K562 (cell line): ENCODE data around the gene FBRS. TPM values are rescaled to one million over a fixed set of nuclear protein-coding genes. Genes with fewer than 3 reads are reported as not detected.

ENCODE experiments used
- BCOR ChIP-seq: fragments of 450-650 bp; IDR thresholded peaks from 2 replicates; pipeline ENCODE4 v1.6.1; 2016
- CCAR2 ChIP-seq: fragments of 200-400 bp; formaldehyde crosslinking; IDR thresholded peaks from 2 replicates; pipeline ENCODE4 v1.6.1; 2017; ENCODE audit warnings: mild to moderate bottlenecking, low read depth, low read length
- CEBPB ChIP-seq: fragments of 450-650 bp; IDR thresholded peaks from 2 replicates; pipeline ENCODE4 v1.6.1; 2016; ENCODE audit warnings: missing genetic modification characterization, missing compliant biosample characterization
- COPS2 ChIP-seq: fragments of 450-650 bp; conservative IDR thresholded peaks from 2 replicates; pipeline ENCODE4 v1.6.1; 2016; ENCODE audit warnings: mild to moderate bottlenecking, moderate library complexity
- DIDO1 ChIP-seq: fragments of 450-650 bp; IDR thresholded peaks from 2 replicates; pipeline ENCODE4 v1.6.1; 2016; ENCODE audit warnings: low read depth, missing biosample characterization, missing genetic modification characterization
- HDAC1 ChIP-seq, 2 experiments: fragments of 450-650 bp; IDR thresholded peaks; 2 replicates each; pipeline ENCODE4 v1.6.1; 2016 to 2017; ENCODE audit warnings: inconsistent platforms in 1 of 2, mild to moderate bottlenecking in 1 of 2, moderate library complexity in 1 of 2
- NCOR1 ChIP-seq: fragments of 450-650 bp; IDR thresholded peaks from 2 replicates; pipeline ENCODE4 v1.6.1; 2016; ENCODE audit warnings: mild to moderate bottlenecking, moderate library complexity
- RAD21 ChIP-seq, 2 experiments: fragments of 250-450 bp in 1 of 2; fragments of 450-650 bp in 1 of 2; sonication (Bioruptor Pico) in 1 of 2; formaldehyde crosslinking in 1 of 2; IDR thresholded peaks in 1 of 2; conservative IDR thresholded peaks in 1 of 2; 2 replicates each; pipeline versions ENCODE4 v1.4.0 to v1.8.0; 2020 to 2022; ENCODE audit warnings: mild to moderate bottlenecking in 2 of 2, moderate library complexity in 1 of 2
- RBM39 ChIP-seq: fragments of 200-400 bp; formaldehyde crosslinking; optimal IDR thresholded peaks from 2 replicates; pipeline ENCODE3; 2018; ENCODE audit warnings: low read depth, low read length
- SMAD2 ChIP-seq: fragments of 150-350 bp; IDR thresholded peaks from 2 replicates; pipeline ENCODE4 v1.6.1; 2014; ENCODE audit warnings: low read depth, mild to moderate bottlenecking, low read length
- SMARCA4 ChIP-seq: fragments of 450-650 bp; IDR thresholded peaks from 2 replicates; pipeline ENCODE4 v1.6.1; 2016
- SRSF1 ChIP-seq: fragments of 200-400 bp; formaldehyde crosslinking; IDR thresholded peaks from 2 replicates; pipeline ENCODE4 v1.6.1; 2017; ENCODE audit warnings: mild to moderate bottlenecking, low read depth, low read length, moderate library complexity
- SRSF9 ChIP-seq: fragments of 200-400 bp; formaldehyde crosslinking; IDR thresholded peaks from 2 replicates; pipeline ENCODE4 v1.6.1; 2017; ENCODE audit warnings: low read depth, low read length, borderline replicate concordance
- TAF1 ChIP-seq: IDR thresholded peaks from 2 replicates; pipeline ENCODE4 v1.6.1; 2011; ENCODE audit warnings: mild to moderate bottlenecking, low read length, moderate library complexity; ENCODE audit not compliant: insufficient read depth, control insufficient read depth, severe bottlenecking; ENCODE audit errors: extremely low read depth
- TBP ChIP-seq: optimal IDR thresholded peaks from 2 replicates; pipeline ENCODE3; 2011; ENCODE audit warnings: low read depth, low read length, improper control_type of control experiment
- TCF3 ChIP-seq: sonication (generic); formaldehyde crosslinking; IDR thresholded peaks from 2 replicates; pipeline ENCODE4 v1.4.0; 2020; ENCODE audit warnings: mild to moderate bottlenecking, missing genetic modification reagents
- ZKSCAN8 ChIP-seq: fragments of 200-800 bp; sonication (Bioruptor generic); IDR thresholded peaks from 2 replicates; pipeline ENCODE4 v1.6.1; 2016; ENCODE audit warnings: missing genetic modification characterization, missing compliant biosample characterization
- ZNF197 ChIP-seq: fragments of 200-800 bp; sonication (Bioruptor generic); IDR thresholded peaks from 2 replicates; pipeline ENCODE4 v1.6.1; 2016; ENCODE audit warnings: low read depth, missing genetic modification characterization, missing compliant biosample characterization
- polyA plus RNA-seq, 8 experiments: library from polyadenylated mRNA; depleted of rRNA in 4 of 8; stranded (reverse) in 5 of 8; unstranded in 3 of 8; fragments of >200 nt; fragmentation: Nextera tagmentation in 2 of 8; fragmentation: Illumina TruSeq in 1 of 8; extraction: Ambion mirVana in 2 of 8; extraction: Trizol in 1 of 8; gene quantifications; 2 replicates each; pipeline versions ENCODE4 v1.2.1 to v1.2.3, GENCODE V29; 2011 to 2014; ENCODE audit warnings: inconsistent platforms in 1 of 8, missing spikeins in 1 of 8
- total RNA-seq, 7 experiments: library from RNA; depleted of rRNA in 6 of 7; stranded (reverse); fragments of >200 nt in 6 of 7; fragmentation: Illumina TruSeq in 2 of 7; extraction: Trizol in 2 of 7; gene quantifications; 2 replicates each; pipeline versions ENCODE4 v1.2.1 to v1.2.3, GENCODE V29; 2011 to 2021; ENCODE audit warnings: low replicate concordance in 1 of 7
- TF ChIP-seq, protein P1 (sequence below): sonication (generic); formaldehyde crosslinking; IDR thresholded peaks from 2 replicates; pipeline ENCODE4 v1.9.0; 2022; ENCODE audit warnings: mild to moderate bottlenecking, missing genetic modification reagents
- TF ChIP-seq, protein P2 (sequence below): sonication (generic); formaldehyde crosslinking; IDR thresholded peaks from 2 replicates; pipeline ENCODE4 v1.8.1; 2023; ENCODE audit warnings: mild to moderate bottlenecking, missing genetic modification reagents
- TF ChIP-seq, protein P3 (sequence below): sonication (generic); formaldehyde crosslinking; IDR thresholded peaks from 2 replicates; pipeline ENCODE4 v1.8.1; 2023; ENCODE audit warnings: mild to moderate bottlenecking, missing genetic modification reagents, moderate library complexity
- TF ChIP-seq, protein P4 (sequence below): fragments of 450-650 bp; IDR thresholded peaks from 2 replicates; pipeline ENCODE4 v1.6.1; 2016; ENCODE audit warnings: mild to moderate bottlenecking

Gene FBRS
- total and polyA plus RNA-seq, 9 of the 15 experiments (the other 6 are each of a cell fraction or from before 2014, with no cell fraction given) = 0.32 to 59.5 (median 13.1) TPM

DNA sequence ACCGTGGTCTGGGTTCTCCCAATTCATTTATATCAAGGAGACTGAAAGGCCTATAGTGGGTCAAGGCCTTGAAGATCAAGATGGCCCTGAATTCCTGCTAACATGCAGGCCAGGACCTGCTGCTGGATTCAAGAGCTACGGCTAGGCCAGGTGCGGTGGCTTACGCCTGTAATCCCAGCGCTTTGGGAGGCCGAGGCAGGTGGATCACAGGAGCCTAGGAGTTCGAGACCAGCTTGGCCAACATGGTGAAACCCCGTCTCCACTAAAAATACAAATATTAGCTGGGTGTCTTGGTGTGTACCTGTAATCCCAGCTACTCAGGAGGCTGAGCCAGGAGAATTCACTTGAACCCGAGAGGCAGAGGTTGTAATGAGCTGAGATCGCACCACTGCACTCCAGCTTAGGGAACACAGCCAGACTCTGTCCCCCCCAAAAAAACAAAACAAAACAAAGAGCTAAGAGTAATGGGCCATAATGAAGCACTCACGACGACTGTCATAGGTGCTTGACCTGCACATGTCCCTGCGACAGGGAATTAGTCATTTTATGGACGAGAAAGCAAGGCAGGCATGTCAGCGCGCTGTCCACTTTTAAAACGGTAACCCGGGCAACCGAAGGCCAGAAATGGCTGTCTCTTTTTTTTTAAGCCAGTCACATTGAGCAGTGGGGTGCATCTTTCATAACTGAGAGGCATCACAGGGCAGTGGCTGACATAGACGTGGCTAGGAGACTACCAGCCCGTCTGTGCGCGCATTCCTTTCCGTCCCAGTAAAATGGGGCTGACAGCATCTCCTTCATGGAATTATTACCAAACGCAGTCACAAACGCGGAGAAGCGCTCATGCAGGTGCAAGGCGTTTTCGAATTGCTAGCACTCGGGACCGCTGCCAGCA, 1.0 kb upstream of the FBRS start (continued):
- TF ChIP-seq, protein P1, sequence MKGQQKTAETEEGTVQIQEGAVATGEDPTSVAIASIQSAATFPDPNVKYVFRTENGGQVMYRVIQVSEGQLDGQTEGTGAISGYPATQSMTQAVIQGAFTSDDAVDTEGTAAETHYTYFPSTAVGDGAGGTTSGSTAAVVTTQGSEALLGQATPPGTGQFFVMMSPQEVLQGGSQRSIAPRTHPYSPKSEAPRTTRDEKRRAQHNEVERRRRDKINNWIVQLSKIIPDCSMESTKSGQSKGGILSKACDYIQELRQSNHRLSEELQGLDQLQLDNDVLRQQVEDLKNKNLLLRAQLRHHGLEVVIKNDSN (CRISPR knock-in tag) = 0 out of 2 replicates have a peak, but pooled peaks have one; percentile 21
- TF ChIP-seq TCF3 (CRISPR knock-in tag) = no peak
- TF ChIP-seq NCOR1 = no peak
- TF ChIP-seq SRSF1 = no peak
- TF ChIP-seq TBP = no peak
- no peak for TF ChIP-seq CCAR2
- TF ChIP-seq HDAC1 (IDR thresholded peaks at IDR 0.05) = 0 out of 4 replicates have a peak, but pooled peaks of 1 of the 2 experiments have one; percentile 63
- TF ChIP-seq SMAD2 = no peak
- no peak for TF ChIP-seq BCOR
- no peak for TF ChIP-seq RBM39
- TF ChIP-seq, protein P2, sequence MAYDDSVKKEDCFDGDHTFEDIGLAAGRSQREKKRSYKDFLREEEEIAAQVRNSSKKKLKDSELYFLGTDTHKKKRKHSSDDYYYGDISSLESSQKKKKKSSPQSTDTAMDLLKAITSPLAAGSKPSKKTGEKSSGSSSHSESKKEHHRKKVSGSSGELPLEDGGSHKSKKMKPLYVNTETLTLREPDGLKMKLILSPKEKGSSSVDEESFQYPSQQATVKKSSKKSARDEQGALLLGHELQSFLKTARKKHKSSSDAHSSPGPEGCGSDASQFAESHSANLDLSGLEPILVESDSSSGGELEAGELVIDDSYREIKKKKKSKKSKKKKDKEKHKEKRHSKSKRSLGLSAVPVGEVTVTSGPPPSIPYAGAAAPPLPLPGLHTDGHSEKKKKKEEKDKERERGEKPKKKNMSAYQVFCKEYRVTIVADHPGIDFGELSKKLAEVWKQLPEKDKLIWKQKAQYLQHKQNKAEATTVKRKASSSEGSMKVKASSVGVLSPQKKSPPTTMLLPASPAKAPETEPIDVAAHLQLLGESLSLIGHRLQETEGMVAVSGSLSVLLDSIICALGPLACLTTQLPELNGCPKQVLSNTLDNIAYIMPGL (CRISPR knock-in tag) = no peak
- TF ChIP-seq, protein P3, sequence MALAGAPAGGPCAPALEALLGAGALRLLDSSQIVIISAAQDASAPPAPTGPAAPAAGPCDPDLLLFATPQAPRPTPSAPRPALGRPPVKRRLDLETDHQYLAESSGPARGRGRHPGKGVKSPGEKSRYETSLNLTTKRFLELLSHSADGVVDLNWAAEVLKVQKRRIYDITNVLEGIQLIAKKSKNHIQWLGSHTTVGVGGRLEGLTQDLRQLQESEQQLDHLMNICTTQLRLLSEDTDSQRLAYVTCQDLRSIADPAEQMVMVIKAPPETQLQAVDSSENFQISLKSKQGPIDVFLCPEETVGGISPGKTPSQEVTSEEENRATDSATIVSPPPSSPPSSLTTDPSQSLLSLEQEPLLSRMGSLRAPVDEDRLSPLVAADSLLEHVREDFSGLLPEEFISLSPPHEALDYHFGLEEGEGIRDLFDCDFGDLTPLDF = no peak
- no peak for TF ChIP-seq TAF1
- no peak for TF ChIP-seq DIDO1 (tag)
- no peak for TF ChIP-seq ZKSCAN8 (CRISPR knock-in tag)
- no peak for TF ChIP-seq RAD21 (CRISPR knock-in tag; conservative IDR thresholded peaks at IDR 0.05 in 1 of 2, IDR thresholded peaks at IDR 0.05 in 1 of 2)
- TF ChIP-seq CEBPB (tag) = no peak
- no peak for TF ChIP-seq COPS2
- TF ChIP-seq, protein P4, sequence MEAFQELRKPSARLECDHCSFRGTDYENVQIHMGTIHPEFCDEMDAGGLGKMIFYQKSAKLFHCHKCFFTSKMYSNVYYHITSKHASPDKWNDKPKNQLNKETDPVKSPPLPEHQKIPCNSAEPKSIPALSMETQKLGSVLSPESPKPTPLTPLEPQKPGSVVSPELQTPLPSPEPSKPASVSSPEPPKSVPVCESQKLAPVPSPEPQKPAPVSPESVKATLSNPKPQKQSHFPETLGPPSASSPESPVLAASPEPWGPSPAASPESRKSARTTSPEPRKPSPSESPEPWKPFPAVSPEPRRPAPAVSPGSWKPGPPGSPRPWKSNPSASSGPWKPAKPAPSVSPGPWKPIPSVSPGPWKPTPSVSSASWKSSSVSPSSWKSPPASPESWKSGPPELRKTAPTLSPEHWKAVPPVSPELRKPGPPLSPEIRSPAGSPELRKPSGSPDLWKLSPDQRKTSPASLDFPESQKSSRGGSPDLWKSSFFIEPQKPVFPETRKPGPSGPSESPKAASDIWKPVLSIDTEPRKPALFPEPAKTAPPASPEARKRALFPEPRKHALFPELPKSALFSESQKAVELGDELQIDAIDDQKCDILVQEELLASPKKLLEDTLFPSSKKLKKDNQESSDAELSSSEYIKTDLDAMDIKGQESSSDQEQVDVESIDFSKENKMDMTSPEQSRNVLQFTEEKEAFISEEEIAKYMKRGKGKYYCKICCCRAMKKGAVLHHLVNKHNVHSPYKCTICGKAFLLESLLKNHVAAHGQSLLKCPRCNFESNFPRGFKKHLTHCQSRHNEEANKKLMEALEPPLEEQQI = no peak
- TF ChIP-seq ZNF197 (CRISPR knock-in tag) = no peak
- 0 out of 2 replicates have a peak, but pooled peaks have one; percentile 11 for TF ChIP-seq SMARCA4
- no peak for TF ChIP-seq SRSF9
